Colonic mucosa (tissue), 4 donors: ENCODE measurements around the gene SLC47A1. TPM values are rescaled to one million over a fixed set of nuclear protein-coding genes. Genes with fewer than 3 reads are reported as not detected.
"Not testable (repeated sequence)": the region's sequence is repeated elsewhere in the genome, so short reads cannot be mapped to it uniquely, and the experiment has no call there.

ENCODE experiments used
- DNase-seq: peaks from one replicate; pipeline ENCODE4 v3.0.0-alpha.2; 2020
- H3K27ac ChIP-seq: fragments of 200-600 bp; one replicate; pipeline ENCODE4 v1.8.0; 2021
- H3K27me3 ChIP-seq: fragments of 200-600 bp; one replicate; pipeline ENCODE4 v1.8.0; 2021
- H3K36me3 ChIP-seq: fragments of 200-600 bp; one replicate; pipeline ENCODE4 v1.8.0; 2021
- H3K4me1 ChIP-seq: fragments of 200-600 bp; one replicate; pipeline ENCODE4 v1.8.0; 2021; ENCODE audit warnings: mild to moderate bottlenecking
- H3K4me3 ChIP-seq: fragments of 200-600 bp; one replicate; pipeline ENCODE4 v1.8.0; 2021
- H3K9ac ChIP-seq, 2 donors: one replicate each; pipeline ENCODE4 v1.7.0; 2013; ENCODE audit warnings: control low read depth in 2 of 2, low read depth in 2 of 2, low read length in 2 of 2
- H3K9me3 ChIP-seq: fragments of 200-600 bp; one replicate; pipeline ENCODE4 v1.8.0; 2021
- intact Hi-C: fragments of 100-400 bp; cut with DNase I; formaldehyde crosslinking; loops from one replicate; pipeline ENCODE4 v1.14.1; 2022
- total RNA-seq, 2 donors: library from RNA; stranded (reverse); fragmentation: NEBNext Ultra II Directional in 1 of 2; extraction: Animal tissue kit (Norgen Biotek cat#: 25700) in 1 of 2; gene quantifications; one replicate each; pipeline ENCODE4 v1.2.1, GENCODE V29; 2021
- TF ChIP-seq, protein P1 (sequence below): fragments of 200-600 bp; IDR thresholded peaks from one replicate; pipeline ENCODE4 v1.8.0; 2022; ENCODE audit warnings: antibody characterized with exemption, mild to moderate bottlenecking
- donor health status: healthy.
- donor health status: DM: no; HTN: no; CAD: no.
- donor health status: DM: no; HTN: no; CAD: no.

SLC47A1 gene
- total RNA-seq, 2 donors from 2014 or later: 0.37 to 1.0 TPM

DNA sequence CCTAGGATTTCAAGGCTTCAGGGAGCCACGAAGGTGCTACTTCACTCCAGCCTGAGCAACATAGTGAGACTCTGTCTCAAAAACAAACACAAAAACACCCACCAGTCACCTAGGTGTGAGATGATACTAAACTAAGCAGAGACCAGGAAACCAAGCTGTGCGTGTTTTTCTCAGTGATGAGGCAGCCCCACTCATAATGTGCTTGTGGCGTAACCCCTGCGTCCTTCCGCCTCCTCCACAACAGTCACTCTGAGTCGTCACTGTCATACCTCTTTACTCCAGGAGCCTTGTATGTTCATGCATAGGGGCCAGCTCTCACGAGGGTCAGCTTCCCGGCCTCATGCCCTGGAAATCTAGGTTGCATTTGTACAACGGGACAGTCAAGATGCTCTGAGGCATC lies 31.1 kb upstream of the SLC47A1 start:
- H3K9me3 ChIP-seq: no peaks in the 10 kb centered on the region
- no peak for DNase-seq
- H3K36me3 ChIP-seq: no peaks in the 10 kb centered on the region
- H3K4me3 ChIP-seq: no peak overlapping the region
- intact Hi-C loops: no loop called here
- H3K4me1 ChIP-seq: no peaks in the 10 kb centered on the region
- no peak overlapping the region for H3K27ac ChIP-seq
- no peaks in the 10 kb centered on the region for H3K27me3 ChIP-seq
- TF ChIP-seq, protein P1, sequence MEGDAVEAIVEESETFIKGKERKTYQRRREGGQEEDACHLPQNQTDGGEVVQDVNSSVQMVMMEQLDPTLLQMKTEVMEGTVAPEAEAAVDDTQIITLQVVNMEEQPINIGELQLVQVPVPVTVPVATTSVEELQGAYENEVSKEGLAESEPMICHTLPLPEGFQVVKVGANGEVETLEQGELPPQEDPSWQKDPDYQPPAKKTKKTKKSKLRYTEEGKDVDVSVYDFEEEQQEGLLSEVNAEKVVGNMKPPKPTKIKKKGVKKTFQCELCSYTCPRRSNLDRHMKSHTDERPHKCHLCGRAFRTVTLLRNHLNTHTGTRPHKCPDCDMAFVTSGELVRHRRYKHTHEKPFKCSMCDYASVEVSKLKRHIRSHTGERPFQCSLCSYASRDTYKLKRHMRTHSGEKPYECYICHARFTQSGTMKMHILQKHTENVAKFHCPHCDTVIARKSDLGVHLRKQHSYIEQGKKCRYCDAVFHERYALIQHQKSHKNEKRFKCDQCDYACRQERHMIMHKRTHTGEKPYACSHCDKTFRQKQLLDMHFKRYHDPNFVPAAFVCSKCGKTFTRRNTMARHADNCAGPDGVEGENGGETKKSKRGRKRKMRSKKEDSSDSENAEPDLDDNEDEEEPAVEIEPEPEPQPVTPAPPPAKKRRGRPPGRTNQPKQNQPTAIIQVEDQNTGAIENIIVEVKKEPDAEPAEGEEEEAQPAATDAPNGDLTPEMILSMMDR: no peak
- H3K9ac ChIP-seq: no peak overlapping the region

DNA sequence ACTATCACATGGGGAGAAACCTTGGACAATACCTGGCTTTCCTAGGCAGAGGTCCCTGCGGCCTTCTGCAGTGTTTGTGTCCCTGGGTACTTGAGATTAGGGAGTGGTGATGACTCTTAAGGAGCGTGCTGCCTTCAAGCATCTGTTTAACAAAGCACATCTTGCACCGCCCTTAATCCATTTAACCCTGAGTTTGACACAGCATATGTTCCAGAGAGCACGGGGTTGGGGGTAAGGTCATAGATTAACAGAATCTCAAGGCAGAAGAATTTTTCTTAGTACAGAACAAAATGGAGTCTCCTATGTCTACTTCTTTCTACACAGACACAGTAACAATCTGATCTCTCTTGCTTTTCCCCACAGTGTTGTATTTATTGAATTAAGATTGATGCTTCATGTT lies 28.1 kb upstream of the SLC47A1 start:
- intact Hi-C loops, H3K27ac ChIP-seq: not testable (repeated sequence)

DNA sequence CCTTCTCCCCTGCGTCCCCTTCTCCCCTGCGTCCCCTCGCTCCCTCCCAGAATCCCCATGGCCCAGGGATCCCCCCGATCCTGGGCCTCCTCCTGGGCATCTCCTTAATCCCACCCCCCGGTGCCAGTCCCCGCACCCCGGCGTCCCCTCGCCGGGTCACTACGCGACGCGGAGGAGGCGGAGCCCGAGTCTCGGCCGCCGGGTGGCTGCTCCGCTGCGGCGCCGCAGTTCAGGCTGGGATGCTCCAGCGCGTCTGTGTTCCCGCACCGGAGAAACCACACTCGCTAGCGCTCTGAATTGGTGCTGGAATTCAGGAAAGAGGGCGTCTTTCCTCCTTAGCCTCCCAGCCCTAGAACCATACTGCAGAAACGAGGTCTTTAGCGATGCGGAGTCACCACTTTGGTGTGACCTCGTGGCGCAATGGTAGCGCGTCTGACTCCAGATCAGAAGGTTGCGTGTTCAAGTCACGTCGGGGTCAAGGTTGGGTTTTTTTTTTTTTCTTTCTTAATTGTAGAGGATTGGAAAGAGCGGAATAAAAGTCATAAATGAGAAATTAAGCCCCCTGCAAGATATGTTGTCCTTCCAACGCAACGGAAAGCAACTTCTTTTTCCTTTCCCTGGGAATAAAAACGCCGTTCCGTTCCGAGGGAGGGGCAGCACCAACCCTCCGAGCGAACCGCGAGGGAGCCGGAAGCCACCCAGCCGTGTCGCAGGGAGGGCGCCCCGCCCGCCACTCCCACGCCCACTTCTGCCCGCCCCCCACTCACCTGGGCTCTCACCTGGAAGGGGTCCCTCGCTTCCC lies 25.7 kb upstream of the SLC47A1 start:
- TF ChIP-seq, protein P1: no peak
- peak overlapping the region; percentile 58 to 74 for H3K9ac ChIP-seq
- intact Hi-C loops: no loop called here

More for the DNA sequence above, 28.1 kb upstream of the SLC47A1 start:
- not testable (repeated sequence) for H3K27me3 ChIP-seq, DNase-seq, H3K9me3 ChIP-seq, H3K4me3 ChIP-seq, H3K4me1 ChIP-seq, H3K9ac ChIP-seq, H3K36me3 ChIP-seq

DNA sequence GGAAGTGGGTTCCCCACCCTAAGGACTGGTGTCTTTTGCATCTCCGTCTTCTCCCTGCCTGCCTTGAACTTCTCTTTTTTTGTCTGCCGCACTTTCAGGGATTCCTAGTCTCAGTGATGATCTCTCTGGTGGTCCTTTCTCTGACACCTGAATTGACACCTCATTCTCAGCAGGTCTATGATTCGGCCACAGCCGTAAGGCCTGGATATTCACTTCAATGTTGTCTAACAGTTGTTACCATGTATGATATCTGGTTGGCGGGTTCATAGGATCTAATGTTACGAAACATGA lies 25.1 kb upstream of the SLC47A1 start:
- TF ChIP-seq, protein P1: no peak
- H3K9ac ChIP-seq: peak overlapping the region; percentile 58 to 74
- H3K27ac ChIP-seq: peak overlapping the region; percentile 80
- no peak for DNase-seq
- intact Hi-C loops: no loop called here
- H3K4me3 ChIP-seq: peak overlapping the region; percentile 79
- H3K36me3 ChIP-seq: no peaks in the 10 kb centered on the region
- no peaks in the 10 kb centered on the region for H3K9me3 ChIP-seq
- H3K4me1 ChIP-seq: no peaks in the 10 kb centered on the region
- no peaks in the 10 kb centered on the region for H3K27me3 ChIP-seq

More for the DNA sequence above, 25.7 kb upstream of the SLC47A1 start:
- no peaks in the 10 kb centered on the region for H3K36me3 ChIP-seq
- H3K27ac ChIP-seq: peak overlapping the region; percentile 80
- peak overlapping the region; percentile 79 for H3K4me3 ChIP-seq
- H3K27me3 ChIP-seq: no peaks in the 10 kb centered on the region
- H3K4me1 ChIP-seq: no peaks in the 10 kb centered on the region
- DNase-seq: peak; percentile 94
- H3K9me3 ChIP-seq: no peaks in the 10 kb centered on the region

DNA sequence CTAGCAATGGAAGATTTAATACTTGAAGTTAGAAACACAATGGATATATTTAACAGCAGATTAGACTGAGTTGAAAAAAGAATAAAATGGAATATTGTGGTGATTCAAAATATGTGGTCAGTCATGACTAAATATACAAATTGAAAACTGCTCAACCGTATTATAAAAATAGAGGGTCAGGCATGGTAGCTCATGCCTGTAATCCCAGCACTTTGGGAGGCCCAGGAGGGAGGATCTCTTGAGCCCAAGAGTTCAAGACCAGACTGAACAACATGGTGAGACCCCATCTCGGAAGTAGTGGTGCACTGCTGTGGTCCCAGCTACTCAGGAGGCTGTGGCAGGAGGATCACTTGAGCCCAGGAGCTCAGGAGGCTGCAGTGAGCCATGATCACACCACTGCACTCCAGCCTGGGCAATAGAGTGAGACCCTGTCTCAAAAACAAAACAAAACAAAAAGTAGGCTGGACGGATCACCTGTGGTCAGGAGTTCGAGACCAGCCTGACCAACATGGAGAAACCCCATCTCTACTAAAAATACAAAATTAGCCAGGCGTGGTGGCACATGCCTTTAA lies 24.3 kb upstream of the SLC47A1 start:
- H3K27ac ChIP-seq, H3K4me3 ChIP-seq, intact Hi-C loops, H3K9me3 ChIP-seq, H3K36me3 ChIP-seq, H3K9ac ChIP-seq, H3K4me1 ChIP-seq, H3K27me3 ChIP-seq, DNase-seq: not testable (repeated sequence)

DNA sequence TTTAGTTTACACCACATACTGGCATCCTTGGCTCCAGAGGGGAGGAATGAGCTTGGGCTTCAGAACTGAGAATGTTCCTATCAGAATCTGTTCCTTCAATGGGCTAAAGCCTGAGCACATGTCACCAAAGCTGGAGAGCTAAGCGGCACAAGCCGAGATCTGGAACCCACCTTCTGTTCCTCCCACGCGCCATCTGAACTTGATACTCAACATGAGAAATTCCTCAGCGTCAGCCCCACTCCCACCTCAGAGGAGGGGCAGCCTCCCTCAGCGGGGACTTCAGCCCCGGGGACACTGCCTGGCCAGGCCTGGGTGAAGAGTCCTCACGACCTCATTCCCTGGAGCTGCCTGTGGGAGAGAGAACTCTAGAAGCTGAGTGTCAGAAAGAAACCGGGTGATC lies 22.8 kb upstream of the SLC47A1 start:
- H3K27me3 ChIP-seq: no peaks in the 10 kb centered on the region
- no peak overlapping the region for H3K9ac ChIP-seq
- TF ChIP-seq, protein P1: no peak
- intact Hi-C loops: loop anchor here (5.0 kb wide), 1 partner anchor 136 kb away; the partner anchor contains the start of gene ALDH3A2
- H3K27ac ChIP-seq: no peak overlapping the region
- H3K36me3 ChIP-seq: no peaks in the 10 kb centered on the region
- H3K9me3 ChIP-seq: no peaks in the 10 kb centered on the region
- H3K4me1 ChIP-seq: no peaks in the 10 kb centered on the region
- no peak for DNase-seq
- H3K4me3 ChIP-seq: no peak overlapping the region
